Bladder microvascular endothelial cell (primary cell): ENCODE results near the gene SLC36A1. TPM values are rescaled to one million over a fixed set of nuclear protein-coding genes. Genes with fewer than 3 reads are reported as not detected.

ENCODE experiments used
- total RNA-seq: library from RNA; depleted of rRNA; stranded (reverse); fragments of >200 nt; gene quantifications from 2 replicates; pipeline ENCODE4 v1.2.3, GENCODE V29; 2014

Gene SLC36A1
- 1.9 and 3.2 TPM in 2 replicates for total RNA-seq

GRCh38 chr5:151447174-151448037 is at the start of gene SLC36A1:
Gene SLC36A1 (plus strand): TSS chr5:151447603. CDS start chr5:151458793, 11,190 bp downstream.

Other genes starting within 250 kb of the SLC36A1 start
- 5.1 and 7.1 TPM in 2 replicates for gene CCDC69, start 223.5 kb upstream of the SLC36A1 start, total RNA-seq
- 11.5 and 15.4 TPM in 2 replicates for gene GM2A, start 194.4 kb upstream of the SLC36A1 start, total RNA-seq
- gene SLC36A3, start 143.8 kb upstream of the SLC36A1 start, total RNA-seq = not detected in 2 replicates
- gene SLC36A2, start 100.0 kb upstream of the SLC36A1 start, total RNA-seq = not detected in 2 replicates
- gene FAT2, start 143.7 kb downstream of the SLC36A1 start, total RNA-seq = under 0.01 TPM in 1 of 2 replicates, not detected in the other
- gene SPARC, start 239.3 kb downstream of the SLC36A1 start, total RNA-seq = 760 and 2,193 TPM in 2 replicates